ENCODE results near the gene SLC9A8. TPM values are rescaled to one million over a fixed set of nuclear protein-coding genes. Genes with fewer than 3 reads are reported as not detected.

Gene SLC9A8
- total and polyA plus RNA-seq, 2 of the 8 experiments (the other 6 are each of a cell fraction or from before 2014, with no cell fraction given), result 3.2 to 6.2 TPM

- TF ChIP-seq CTBP2 (IDR thresholded peaks at IDR 0.05; ENCODE audit: borderline replicate concordance, insufficient read depth, insufficient read length, low read length) (no peak), YY1 (IDR thresholded peaks at IDR 0.05; ENCODE audit: low read depth, low read length) (no peak), NRF1 (IDR thresholded peaks at IDR 0.05; ENCODE audit: low read depth, low read length) (no peak), USF2 (IDR thresholded peaks at IDR 0.05; ENCODE audit: low read length) (no peak), POU5F1 (IDR thresholded peaks at IDR 0.05; ENCODE audit: low read depth, low read length) (no peak)
- no peak overlapping the region for H2AFZ ChIP-seq (ENCODE audit: low read length)
- no peak overlapping the region for H3K4me2 ChIP-seq (ENCODE audit: insufficient read depth in 1 of 2, low read depth in 2 of 2, low read length in 2 of 2)
- no peak overlapping the region for H4K91ac ChIP-seq (replicated peaks; ENCODE audit: insufficient read length, low read length)
- WGBS, 2 experiments (ENCODE audit: extremely low coverage in 1 of 2, insufficient coverage in 1 of 2, insufficient read length in 1 of 2, insufficient replicate concordance in 2 of 2, low coverage in 1 of 2, low lambda C conversion rate in 2 of 2, missing lambda C conversion rate in 1 of 2), result 88% methylated on average over 10 of the region's 10 CpGs; no CpG with 5 or more reads in 1 of the 2 experiments
- H3K14ac ChIP-seq (ENCODE audit: insufficient read length), result no peak overlapping the region
- DNase-seq (ENCODE audit: low read depth in 1 of 2, low spot score in 2 of 2) (no peak), FAIRE-seq (no peak)
- no peak overlapping the region for H4K8ac ChIP-seq (ENCODE audit: extremely low read depth, insufficient read depth, low read length)
- H4K20me1 ChIP-seq (replicated peaks in 1 of 2; ENCODE audit: control insufficient read depth in 1 of 2, insufficient read depth in 2 of 2, low read length in 2 of 2), result no peaks in the 10 kb centered on the region
- ChIA-PET POLR2A (ENCODE audit: partially characterized antibody) (interaction anchor here (0.6 to 1.5 kb wide), 3 partner anchors 14 to 151 kb away, joined by 3 to 7 read pairs (median 3); no protein-coding TSS in a partner anchor), CTCF (ENCODE audit: partially characterized antibody) (interaction anchor here (0.6 to 6.7 kb wide), 10 partner anchors 10 to 318 kb away, joined by 3 to 50 read pairs (median 4); no protein-coding TSS in a partner anchor)
- no peak overlapping the region for H3K18ac ChIP-seq (ENCODE audit: extremely low read depth, low read length)
- no peaks in the 10 kb centered on the region for H3K23me2 ChIP-seq (ENCODE audit: low read depth, low read length)
- no peak overlapping the region for H3K9ac ChIP-seq (replicated peaks in 1 of 4; ENCODE audit: extremely low read depth in 1 of 4, low read depth in 3 of 4, low read length in 3 of 4)
- no peaks in the 10 kb centered on the region for H3K9me3 ChIP-seq (ENCODE audit: insufficient read depth in 2 of 2, low read depth in 1 of 2, low read length in 1 of 2)
- H2BK12ac ChIP-seq (ENCODE audit: low read depth, low read length), result no peak overlapping the region
- no peaks in the 10 kb centered on the region for H3K79me2 ChIP-seq (ENCODE audit: control insufficient read depth in 1 of 2, insufficient read depth in 2 of 2, low read length in 2 of 2)
- H3K4me1 ChIP-seq (replicated peaks in 1 of 4; ENCODE audit: control insufficient read depth in 3 of 4, insufficient read depth in 4 of 4, low read length in 3 of 4), result peaks cover 0 to 9% (median 6%) of the 10 kb centered on the region in 4 experiments; a peak in 4 of 7 replicates
- H3K56ac ChIP-seq (replicated peaks; ENCODE audit: insufficient read length, low read depth, low read length), result no peak overlapping the region
- no peaks in the 10 kb centered on the region for H3K79me1 ChIP-seq (ENCODE audit: low read depth, low read length)
- H4K5ac ChIP-seq (ENCODE audit: insufficient read length, low read depth, low read length), result no peak overlapping the region
- H3K23ac ChIP-seq (ENCODE audit: insufficient read length), result no peak overlapping the region
- H2BK15ac ChIP-seq (ENCODE audit: low read length), result no peak overlapping the region
- H3K27ac ChIP-seq (ENCODE audit: low read depth, low read length), result no peak overlapping the region
- no peak overlapping the region for H2BK20ac ChIP-seq (ENCODE audit: low read length)
- H3K36me3 ChIP-seq (ENCODE audit: control insufficient read depth in 2 of 4, insufficient read depth in 4 of 4, low read length in 3 of 4), result no peaks in the 10 kb centered on the region; a peak in 1 of 8 replicates
- H2AK5ac ChIP-seq (ENCODE audit: low read depth, low read length), result no peak overlapping the region
- no peaks in the 10 kb centered on the region for H3K27me3 ChIP-seq (replicated peaks in 1 of 4; ENCODE audit: control insufficient read depth in 3 of 4, extremely low read depth in 1 of 4, insufficient read depth in 3 of 4, low read length in 3 of 4)
- no peak overlapping the region for H3K4ac ChIP-seq (replicated peaks; ENCODE audit: insufficient read length, low read depth, low read length)
- H3K4me3 ChIP-seq (ENCODE audit: extremely low read depth in 1 of 4, insufficient read depth in 2 of 4, low read depth in 3 of 4, low read length in 4 of 4), result no peak overlapping the region
- H2BK5ac ChIP-seq (ENCODE audit: low read depth, low read length), result no peak overlapping the region
- no peak overlapping the region for H2BK120ac ChIP-seq (replicated peaks; ENCODE audit: low read depth, low read length)
These were observed 41.7 kb downstream of the SLC9A8 start for GRCh38 chr20:49854190-49854875.

All from H1 (cell line).